ENCODE results near the gene SLC6A1.

Gene SLC6A1

GRCh38 chr3:11078826-11079515 lies 86.4 kb downstream of the SLC6A1 start:
- H3K27ac ChIP-seq (ENCODE audit: insufficient read depth in 1 of 2, low read depth in 1 of 2, low read length in 2 of 2, poor library complexity in 1 of 2, severe bottlenecking in 2 of 2), result no peak overlapping the region
- peak; percentile 14 to 79 (median 73) for DNase-seq
- no peaks in the 10 kb centered on the region for H3K9me3 ChIP-seq (ENCODE audit: control extremely low read depth in 1 of 5, control insufficient read depth in 4 of 5, insufficient read depth in 2 of 5, low read depth in 1 of 5, low read length in 4 of 5)
- H3K27me3 ChIP-seq (replicated peaks in 2 of 5; ENCODE audit: control insufficient read depth in 4 of 5, insufficient read depth in 5 of 5, low read length in 4 of 5), result no peaks in the 10 kb centered on the region
- no peak overlapping the region for H3K4me3 ChIP-seq (ENCODE audit: control insufficient read depth in 1 of 7, extremely low read depth in 1 of 7, insufficient read depth in 4 of 7, low read depth in 2 of 7, low read length in 6 of 7)
- CTCF ChIA-PET, result no interaction called here
- H3K36me3 ChIP-seq (ENCODE audit: control insufficient read depth in 4 of 4, insufficient read depth in 4 of 4, low read length in 3 of 4), result no peaks in the 10 kb centered on the region
- 32% methylated on average over 4 of the region's 5 CpGs for whole genome bisulfite sequencing (ENCODE audit: insufficient coverage)
- peaks cover 0 to 24% (median 4%) of the 10 kb centered on the region in 4 experiments for H3K4me1 ChIP-seq (ENCODE audit: control extremely low read depth in 1 of 4, control insufficient read depth in 4 of 4, insufficient read depth in 4 of 4, low read length in 3 of 4)
- POLR2A ChIA-PET, result no interaction called here

GRCh38 chr3:11080492-11080891 lies 87.9 kb downstream of the SLC6A1 start:
- Histone ChIP-seq H3K27ac (ENCODE audit: insufficient read depth in 1 of 2, low read depth in 1 of 2, low read length in 2 of 2, poor library complexity in 1 of 2, severe bottlenecking in 2 of 2) (no peak overlapping the region), H3K27me3 (replicated peaks in 2 of 5; ENCODE audit: control insufficient read depth in 4 of 5, insufficient read depth in 5 of 5, low read length in 4 of 5) (no peaks in the 10 kb centered on the region)
- CTCF ChIA-PET, result no interaction called here

GRCh38 chr3:11084098-11084497 lies 91.5 kb downstream of the SLC6A1 start:
- Histone ChIP-seq H3K4me1 (ENCODE audit: control extremely low read depth in 1 of 4, control insufficient read depth in 4 of 4, insufficient read depth in 4 of 4, low read length in 3 of 4) (peaks cover 0 to 6% (median 0%) of the 10 kb centered on the region in 4 experiments), H3K9me3 (ENCODE audit: control extremely low read depth in 1 of 5, control insufficient read depth in 4 of 5, insufficient read depth in 2 of 5, low read depth in 1 of 5, low read length in 4 of 5) (no peaks in the 10 kb centered on the region), H3K36me3 (ENCODE audit: control insufficient read depth in 4 of 4, insufficient read depth in 4 of 4, low read length in 3 of 4) (no peaks in the 10 kb centered on the region), H3K27me3 (replicated peaks in 2 of 5; ENCODE audit: control insufficient read depth in 4 of 5, insufficient read depth in 5 of 5, low read length in 4 of 5) (peaks cover 0 to 2% (median 0%) of the 10 kb centered on the region in 5 experiments), H3K4me3 (ENCODE audit: control insufficient read depth in 1 of 7, extremely low read depth in 1 of 7, insufficient read depth in 4 of 7, low read depth in 2 of 7, low read length in 6 of 7) (no peak overlapping the region), H3K27ac (ENCODE audit: insufficient read depth in 1 of 2, low read depth in 1 of 2, low read length in 2 of 2, poor library complexity in 1 of 2, severe bottlenecking in 2 of 2) (no peak overlapping the region)
- no peak for DNase-seq
- 94% methylated on average over 2 of the region's 2 CpGs for WGBS (ENCODE audit: insufficient coverage)
- ChIA-PET CTCF (interaction anchor here (1.7 kb wide), 1 partner anchor 24 kb away, joined by 4 read pairs; no protein-coding TSS in a partner anchor), POLR2A (no interaction called here)

More at GRCh38 chr3:11080492-11080891, 87.9 kb downstream of the SLC6A1 start:
- 100% methylated on average over 4 of the region's 5 CpGs for WGBS (ENCODE audit: insufficient coverage)
- POLR2A ChIA-PET, result no interaction called here
- no peak for DNase-seq
- H3K4me1 ChIP-seq (ENCODE audit: control extremely low read depth in 1 of 4, control insufficient read depth in 4 of 4, insufficient read depth in 4 of 4, low read length in 3 of 4), result peaks cover 0 to 16% (median 1%) of the 10 kb centered on the region in 4 experiments
- no peak overlapping the region for H3K4me3 ChIP-seq (ENCODE audit: control insufficient read depth in 1 of 7, extremely low read depth in 1 of 7, insufficient read depth in 4 of 7, low read depth in 2 of 7, low read length in 6 of 7)
- H3K9me3 ChIP-seq (ENCODE audit: control extremely low read depth in 1 of 5, control insufficient read depth in 4 of 5, insufficient read depth in 2 of 5, low read depth in 1 of 5, low read length in 4 of 5), result no peaks in the 10 kb centered on the region
- H3K36me3 ChIP-seq (ENCODE audit: control insufficient read depth in 4 of 4, insufficient read depth in 4 of 4, low read length in 3 of 4), result no peaks in the 10 kb centered on the region

- H3K36me3 ChIP-seq (ENCODE audit: control insufficient read depth in 4 of 4, insufficient read depth in 4 of 4, low read length in 3 of 4), result no peaks in the 10 kb centered on the region
- peaks cover 0 to 2% (median 0%) of the 10 kb centered on the region in 5 experiments for H3K27me3 ChIP-seq (replicated peaks in 2 of 5; ENCODE audit: control insufficient read depth in 4 of 5, insufficient read depth in 5 of 5, low read length in 4 of 5)
- 94% methylated on average over 6 of the region's 11 CpGs for WGBS (ENCODE audit: insufficient coverage)
- no peak for DNase-seq
- no peak overlapping the region for H3K27ac ChIP-seq (ENCODE audit: insufficient read depth in 1 of 2, low read depth in 1 of 2, low read length in 2 of 2, poor library complexity in 1 of 2, severe bottlenecking in 2 of 2)
- no peak overlapping the region for H3K4me3 ChIP-seq (ENCODE audit: control insufficient read depth in 1 of 7, extremely low read depth in 1 of 7, insufficient read depth in 4 of 7, low read depth in 2 of 7, low read length in 6 of 7)
- ChIA-PET POLR2A (no interaction called here), CTCF (interaction anchor here (1.7 kb wide), 1 partner anchor 25 kb away, joined by 4 read pairs; no protein-coding TSS in a partner anchor)
- H3K4me1 ChIP-seq (ENCODE audit: control extremely low read depth in 1 of 4, control insufficient read depth in 4 of 4, insufficient read depth in 4 of 4, low read length in 3 of 4), result no peaks in the 10 kb centered on the region
- H3K9me3 ChIP-seq (ENCODE audit: control extremely low read depth in 1 of 5, control insufficient read depth in 4 of 5, insufficient read depth in 2 of 5, low read depth in 1 of 5, low read length in 4 of 5), result no peaks in the 10 kb centered on the region
Measured at GRCh38 chr3:11084677-11085076, 92.1 kb downstream of the SLC6A1 start.

- H3K27me3 ChIP-seq (replicated peaks in 2 of 5; ENCODE audit: control insufficient read depth in 4 of 5, insufficient read depth in 5 of 5, low read length in 4 of 5), result peaks cover 0 to 2% (median 0%) of the 10 kb centered on the region in 5 experiments
- no peak overlapping the region for H3K4me3 ChIP-seq (ENCODE audit: control insufficient read depth in 1 of 7, extremely low read depth in 1 of 7, insufficient read depth in 4 of 7, low read depth in 2 of 7, low read length in 6 of 7)
- ChIA-PET POLR2A (interaction anchor here (0.7 kb wide), 1 partner anchor 24 kb away, joined by 3 read pairs; no protein-coding TSS in a partner anchor), CTCF (no interaction called here)
- H3K36me3 ChIP-seq (ENCODE audit: control insufficient read depth in 4 of 4, insufficient read depth in 4 of 4, low read length in 3 of 4), result no peaks in the 10 kb centered on the region
- H3K9me3 ChIP-seq (ENCODE audit: control extremely low read depth in 1 of 5, control insufficient read depth in 4 of 5, insufficient read depth in 2 of 5, low read depth in 1 of 5, low read length in 4 of 5), result no peaks in the 10 kb centered on the region
- H3K4me1 ChIP-seq (ENCODE audit: control extremely low read depth in 1 of 4, control insufficient read depth in 4 of 4, insufficient read depth in 4 of 4, low read length in 3 of 4), result no peaks in the 10 kb centered on the region
- DNase-seq, result no peak
- no peak overlapping the region for H3K27ac ChIP-seq (ENCODE audit: insufficient read depth in 1 of 2, low read depth in 1 of 2, low read length in 2 of 2, poor library complexity in 1 of 2, severe bottlenecking in 2 of 2)
- 78% methylated on average over 3 of the region's 10 CpGs for WGBS (ENCODE audit: insufficient coverage)
Measured at GRCh38 chr3:11085093-11085840, 92.7 kb downstream of the SLC6A1 start.

- no peaks in the 10 kb centered on the region for H3K9me3 ChIP-seq (ENCODE audit: control extremely low read depth in 1 of 5, control insufficient read depth in 4 of 5, insufficient read depth in 2 of 5, low read depth in 1 of 5, low read length in 4 of 5)
- H3K27me3 ChIP-seq (replicated peaks in 2 of 5; ENCODE audit: control insufficient read depth in 4 of 5, insufficient read depth in 5 of 5, low read length in 4 of 5), result peaks cover 0 to 2% (median 0%) of the 10 kb centered on the region in 5 experiments
- no peak for DNase-seq
- no peak overlapping the region for H3K4me3 ChIP-seq (ENCODE audit: control insufficient read depth in 1 of 7, extremely low read depth in 1 of 7, insufficient read depth in 4 of 7, low read depth in 2 of 7, low read length in 6 of 7)
- ChIA-PET POLR2A (no interaction called here), CTCF (no interaction called here)
- no peaks in the 10 kb centered on the region for H3K36me3 ChIP-seq (ENCODE audit: control insufficient read depth in 4 of 4, insufficient read depth in 4 of 4, low read length in 3 of 4)
- WGBS (ENCODE audit: insufficient coverage), result 94% methylated on average over 5 of the region's 5 CpGs
- H3K27ac ChIP-seq (ENCODE audit: insufficient read depth in 1 of 2, low read depth in 1 of 2, low read length in 2 of 2, poor library complexity in 1 of 2, severe bottlenecking in 2 of 2), result no peak overlapping the region
- H3K4me1 ChIP-seq (ENCODE audit: control extremely low read depth in 1 of 4, control insufficient read depth in 4 of 4, insufficient read depth in 4 of 4, low read length in 3 of 4), result no peaks in the 10 kb centered on the region
Measured at GRCh38 chr3:11086856-11087255, 94.3 kb downstream of the SLC6A1 start.

GRCh38 chr3:11088066-11088465 lies 95.5 kb downstream of the SLC6A1 start:
- ChIA-PET CTCF (no interaction called here), POLR2A (interaction anchor here (0.8 kb wide), 1 partner anchor 52 kb away, joined by 3 read pairs; no protein-coding TSS in a partner anchor)
- H3K36me3 ChIP-seq (ENCODE audit: control insufficient read depth in 4 of 4, insufficient read depth in 4 of 4, low read length in 3 of 4), result no peaks in the 10 kb centered on the region
- no peak for DNase-seq
- H3K27me3 ChIP-seq (replicated peaks in 2 of 5; ENCODE audit: control insufficient read depth in 4 of 5, insufficient read depth in 5 of 5, low read length in 4 of 5), result peaks cover 0 to 2% (median 0%) of the 10 kb centered on the region in 5 experiments
- no peaks in the 10 kb centered on the region for H3K4me1 ChIP-seq (ENCODE audit: control extremely low read depth in 1 of 4, control insufficient read depth in 4 of 4, insufficient read depth in 4 of 4, low read length in 3 of 4)
- no peaks in the 10 kb centered on the region for H3K9me3 ChIP-seq (ENCODE audit: control extremely low read depth in 1 of 5, control insufficient read depth in 4 of 5, insufficient read depth in 2 of 5, low read depth in 1 of 5, low read length in 4 of 5)
- H3K4me3 ChIP-seq (ENCODE audit: control insufficient read depth in 1 of 7, extremely low read depth in 1 of 7, insufficient read depth in 4 of 7, low read depth in 2 of 7, low read length in 6 of 7), result no peak overlapping the region
- H3K27ac ChIP-seq (ENCODE audit: insufficient read depth in 1 of 2, low read depth in 1 of 2, low read length in 2 of 2, poor library complexity in 1 of 2, severe bottlenecking in 2 of 2), result no peak overlapping the region
- WGBS (ENCODE audit: insufficient coverage), result 89% methylated on average over 4 of the region's 4 CpGs
